BE2C (cell line): ENCODE results near the gene CORIN.
A peak's percentile ranks its signal among the peaks of the same experiment; 100 is the strongest.

Experiments
- DNase-seq: peaks from one replicate; pipeline ENCODE4 v3.0.0-alpha.2; 2020
- H3K27me3 ChIP-seq: fragments of 250-450 bp; sonication (Bioruptor Pico); 2 replicates; pipeline ENCODE4 v1.5.1; 2020; ENCODE audit warnings: mild to moderate bottlenecking
- H3K36me3 ChIP-seq: fragments of 250-450 bp; sonication (Bioruptor Pico); 2 replicates; pipeline ENCODE4 v1.5.1; 2020; ENCODE audit warnings: mild to moderate bottlenecking
- H3K4me1 ChIP-seq: fragments of 250-450 bp; sonication (Bioruptor Pico); 2 replicates; pipeline ENCODE4 v1.5.1; 2020
- H3K4me3 ChIP-seq: 2 replicates; pipeline ENCODE4 v1.5.1; 2011; ENCODE audit warnings: low read depth, low read length
- H3K9me3 ChIP-seq: fragments of 250-450 bp; sonication (Bioruptor Pico); 2 replicates; pipeline ENCODE4 v1.5.1; 2020
- TF ChIP-seq, protein P1 (sequence below): IDR thresholded peaks from 2 replicates; pipeline ENCODE4 v1.5.1; 2012; ENCODE audit warnings: mild to moderate bottlenecking, low read depth, low read length

Gene CORIN

GRCh38 chr4:47831026-47831679, 6.7 kb downstream of the CORIN start:
- DNase-seq: no peak
- TF ChIP-seq, protein P1, sequence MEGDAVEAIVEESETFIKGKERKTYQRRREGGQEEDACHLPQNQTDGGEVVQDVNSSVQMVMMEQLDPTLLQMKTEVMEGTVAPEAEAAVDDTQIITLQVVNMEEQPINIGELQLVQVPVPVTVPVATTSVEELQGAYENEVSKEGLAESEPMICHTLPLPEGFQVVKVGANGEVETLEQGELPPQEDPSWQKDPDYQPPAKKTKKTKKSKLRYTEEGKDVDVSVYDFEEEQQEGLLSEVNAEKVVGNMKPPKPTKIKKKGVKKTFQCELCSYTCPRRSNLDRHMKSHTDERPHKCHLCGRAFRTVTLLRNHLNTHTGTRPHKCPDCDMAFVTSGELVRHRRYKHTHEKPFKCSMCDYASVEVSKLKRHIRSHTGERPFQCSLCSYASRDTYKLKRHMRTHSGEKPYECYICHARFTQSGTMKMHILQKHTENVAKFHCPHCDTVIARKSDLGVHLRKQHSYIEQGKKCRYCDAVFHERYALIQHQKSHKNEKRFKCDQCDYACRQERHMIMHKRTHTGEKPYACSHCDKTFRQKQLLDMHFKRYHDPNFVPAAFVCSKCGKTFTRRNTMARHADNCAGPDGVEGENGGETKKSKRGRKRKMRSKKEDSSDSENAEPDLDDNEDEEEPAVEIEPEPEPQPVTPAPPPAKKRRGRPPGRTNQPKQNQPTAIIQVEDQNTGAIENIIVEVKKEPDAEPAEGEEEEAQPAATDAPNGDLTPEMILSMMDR: no peak
- no peaks in the 10 kb centered on the region for H3K27me3 ChIP-seq
- no peak overlapping the region for H3K4me3 ChIP-seq
- no peaks in the 10 kb centered on the region for H3K36me3 ChIP-seq
- H3K4me1 ChIP-seq: peaks cover 5% of the 10 kb centered on the region; the same call in 1 of the 2 replicates
- no peaks in the 10 kb centered on the region for H3K9me3 ChIP-seq

- H3K27me3 ChIP-seq: no peaks in the 10 kb centered on the region
- TF ChIP-seq, protein P1: no peak
- DNase-seq: no peak
- H3K9me3 ChIP-seq: no peaks in the 10 kb centered on the region
- no peak overlapping the region for H3K4me3 ChIP-seq
- H3K4me1 ChIP-seq: peaks cover 6% of the 10 kb centered on the region; the same call in 1 of the 2 replicates
- no peaks in the 10 kb centered on the region for H3K36me3 ChIP-seq
These were observed 7.4 kb downstream of the CORIN start for GRCh38 chr4:47830265-47831025.

DNA sequence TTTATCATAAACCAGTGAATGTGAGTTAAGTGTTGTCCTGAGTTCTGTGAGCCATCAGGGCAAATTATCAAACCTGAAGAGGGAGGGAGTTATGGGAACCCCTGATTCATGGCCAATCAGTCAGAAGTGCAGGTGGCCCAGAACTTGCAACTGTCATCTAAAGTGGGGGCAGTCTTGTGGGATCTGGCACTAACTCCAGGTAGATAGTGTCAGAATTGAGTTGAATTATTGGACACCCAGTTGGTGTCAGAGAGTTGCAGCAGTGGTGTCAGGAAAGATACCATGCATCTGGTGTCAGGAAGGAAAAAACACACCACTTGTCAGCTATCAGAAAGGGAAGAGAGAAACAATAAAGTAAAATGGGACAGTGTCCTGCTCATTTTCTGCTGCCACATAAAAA, 8.4 kb downstream of the CORIN start:
- DNase-seq: no peak
- Histone ChIP-seq H3K9me3 (no peaks in the 10 kb centered on the region), H3K4me1 (peaks cover 8% of the 10 kb centered on the region; the same call in 1 of the 2 replicates), H3K4me3 (no peak overlapping the region), H3K27me3 (no peaks in the 10 kb centered on the region), H3K36me3 (no peaks in the 10 kb centered on the region)
- TF ChIP-seq, protein P1: no peak

- Histone ChIP-seq H3K9me3 (no peaks in the 10 kb centered on the region), H3K36me3 (no peaks in the 10 kb centered on the region), H3K4me3 (no peak overlapping the region), H3K27me3 (no peaks in the 10 kb centered on the region), H3K4me1 (peaks cover 8% of the 10 kb centered on the region; the same call in 1 of the 2 replicates)
- TF ChIP-seq, protein P1: no peak
- DNase-seq: no peak
These were observed 10.4 kb downstream of the CORIN start for GRCh38 chr4:47827343-47828047.

DNA sequence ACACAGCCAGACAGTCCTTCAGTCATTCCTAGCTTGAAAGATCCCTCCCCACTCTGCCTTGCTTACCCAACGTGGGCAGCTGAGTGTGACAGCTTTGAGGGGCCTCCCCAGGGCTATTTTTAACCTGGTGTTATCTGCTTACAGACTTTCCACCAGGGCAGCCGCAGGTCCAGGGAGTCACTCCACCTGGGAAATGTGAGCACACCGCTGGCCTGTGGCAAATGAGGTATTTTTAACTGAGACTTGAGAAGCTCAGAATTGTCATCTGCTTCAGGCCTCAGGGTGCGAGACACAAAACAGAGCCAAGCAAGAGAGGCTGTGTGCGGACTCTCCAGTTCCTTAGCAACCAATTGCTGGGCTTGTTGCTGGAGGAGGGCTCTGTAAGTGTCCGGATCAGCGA, 13.0 kb downstream of the CORIN start:
- H3K36me3 ChIP-seq: no peaks in the 10 kb centered on the region
- H3K4me1 ChIP-seq: peaks cover 8% of the 10 kb centered on the region; the same call in 1 of the 2 replicates
- no peak overlapping the region for H3K4me3 ChIP-seq
- DNase-seq: peak; percentile 51
- TF ChIP-seq, protein P1: no peak
- H3K27me3 ChIP-seq: no peaks in the 10 kb centered on the region
- H3K9me3 ChIP-seq: no peaks in the 10 kb centered on the region
